Measurements from ENCODE around the gene NEU1. TPM values are rescaled to one million over a fixed set of nuclear protein-coding genes. Genes with fewer than 3 reads are reported as not detected.

Gene NEU1
- total RNA-seq, 1 experiment from 2014 or later: 133 TPM

- H3K4me3 Mint-ChIP-seq (ENCODE audit: low read depth, unreplicated experiment): peak overlapping the region; percentile 88
- TF ChIP-seq CTCF (IDR thresholded peaks at IDR 0.05; ENCODE audit: unreplicated experiment): no peak
- BruUV-seq (replicated peaks): no TSS peak
- peaks cover 84% of the 10 kb centered on the region for H3K36me3 Mint-ChIP-seq (ENCODE audit: insufficient read depth, unreplicated experiment)
- CTCF ChIA-PET: interaction anchor here (0.5 kb wide), 1 partner anchor 122 kb away, joined by 7 read pairs; no protein-coding TSS in a partner anchor
- H3K27ac Mint-ChIP-seq (ENCODE audit: unreplicated experiment): peak overlapping the region; percentile 89
- peaks cover 49% of the 10 kb centered on the region for H3K4me1 Mint-ChIP-seq (ENCODE audit: low read depth, unreplicated experiment)
- H3K9me3 Mint-ChIP-seq (ENCODE audit: low read depth, unreplicated experiment): no peaks in the 10 kb centered on the region
- no peaks in the 10 kb centered on the region for H3K27me3 Mint-ChIP-seq (ENCODE audit: unreplicated experiment)
- intact Hi-C loops (cut with micrococcal nuclease; ENCODE audit: unreplicated experiment): no loop called here
- no peak for DNase-seq
These were observed 14.6 kb upstream of the NEU1 start for GRCh38 chr6:31877125-31877650.

GRCh38 chr6:31876357-31876756 is 13.7 kb upstream of the NEU1 start:
- H3K36me3 Mint-ChIP-seq (ENCODE audit: insufficient read depth, unreplicated experiment): peaks cover 76% of the 10 kb centered on the region
- no peak overlapping the region for H3K27ac Mint-ChIP-seq (ENCODE audit: unreplicated experiment)
- no peaks in the 10 kb centered on the region for H3K9me3 Mint-ChIP-seq (ENCODE audit: low read depth, unreplicated experiment)
- CTCF ChIA-PET: no interaction called here
- no peaks in the 10 kb centered on the region for H3K27me3 Mint-ChIP-seq (ENCODE audit: unreplicated experiment)
- H3K4me1 Mint-ChIP-seq (ENCODE audit: low read depth, unreplicated experiment): peaks cover 45% of the 10 kb centered on the region
- no peak for TF ChIP-seq CTCF (IDR thresholded peaks at IDR 0.05; ENCODE audit: unreplicated experiment)
- intact Hi-C loops (cut with micrococcal nuclease; ENCODE audit: unreplicated experiment): no loop called here
- DNase-seq: no peak
- no TSS peak for BruUV-seq (replicated peaks)
- no peak overlapping the region for H3K4me3 Mint-ChIP-seq (ENCODE audit: low read depth, unreplicated experiment)

GRCh38 chr6:31875877-31876276 is 13.3 kb upstream of the NEU1 start:
- no peak overlapping the region for H3K27ac Mint-ChIP-seq (ENCODE audit: unreplicated experiment)
- DNase-seq: no peak
- no peak for TF ChIP-seq CTCF (IDR thresholded peaks at IDR 0.05; ENCODE audit: unreplicated experiment)
- peaks cover 74% of the 10 kb centered on the region for H3K36me3 Mint-ChIP-seq (ENCODE audit: insufficient read depth, unreplicated experiment)
- peaks cover 40% of the 10 kb centered on the region for H3K4me1 Mint-ChIP-seq (ENCODE audit: low read depth, unreplicated experiment)
- H3K27me3 Mint-ChIP-seq (ENCODE audit: unreplicated experiment): no peaks in the 10 kb centered on the region
- no TSS peak for BruUV-seq (replicated peaks)
- CTCF ChIA-PET: interaction anchor here (1.3 kb wide), 1 partner anchor 12 kb away, joined by 3 read pairs; no protein-coding TSS in a partner anchor
- intact Hi-C loops (cut with micrococcal nuclease; ENCODE audit: unreplicated experiment): no loop called here
- no peaks in the 10 kb centered on the region for H3K9me3 Mint-ChIP-seq (ENCODE audit: low read depth, unreplicated experiment)
- no peak overlapping the region for H3K4me3 Mint-ChIP-seq (ENCODE audit: low read depth, unreplicated experiment)

- no peaks in the 10 kb centered on the region for H3K27me3 Mint-ChIP-seq (ENCODE audit: unreplicated experiment)
- no peak for DNase-seq
- intact Hi-C loops (cut with micrococcal nuclease; ENCODE audit: unreplicated experiment): no loop called here
- H3K4me3 Mint-ChIP-seq (ENCODE audit: low read depth, unreplicated experiment): no peak overlapping the region
- BruUV-seq (replicated peaks): TSS peak; percentile 22
- no peaks in the 10 kb centered on the region for H3K9me3 Mint-ChIP-seq (ENCODE audit: low read depth, unreplicated experiment)
- H3K27ac Mint-ChIP-seq (ENCODE audit: unreplicated experiment): no peak overlapping the region
- no peak for TF ChIP-seq CTCF (IDR thresholded peaks at IDR 0.05; ENCODE audit: unreplicated experiment)
- CTCF ChIA-PET: interaction anchor here (0.5 to 1.3 kb wide), 4 partner anchors 13 to 214 kb away, joined by 3 to 5 read pairs (median 4); partner anchors contain the start of gene C6orf47
- H3K36me3 Mint-ChIP-seq (ENCODE audit: insufficient read depth, unreplicated experiment): peaks cover 74% of the 10 kb centered on the region
- H3K4me1 Mint-ChIP-seq (ENCODE audit: low read depth, unreplicated experiment): peaks cover 39% of the 10 kb centered on the region
These were observed 12.4 kb upstream of the NEU1 start for GRCh38 chr6:31874836-31875572.
